Measurements from ENCODE around the gene SHPK. TPM values are rescaled to one million over a fixed set of nuclear protein-coding genes. Genes with fewer than 3 reads are reported as not detected.

SHPK gene
- total RNA-seq, 1 donor from 2014 or later: 11.4 TPM

DNA sequence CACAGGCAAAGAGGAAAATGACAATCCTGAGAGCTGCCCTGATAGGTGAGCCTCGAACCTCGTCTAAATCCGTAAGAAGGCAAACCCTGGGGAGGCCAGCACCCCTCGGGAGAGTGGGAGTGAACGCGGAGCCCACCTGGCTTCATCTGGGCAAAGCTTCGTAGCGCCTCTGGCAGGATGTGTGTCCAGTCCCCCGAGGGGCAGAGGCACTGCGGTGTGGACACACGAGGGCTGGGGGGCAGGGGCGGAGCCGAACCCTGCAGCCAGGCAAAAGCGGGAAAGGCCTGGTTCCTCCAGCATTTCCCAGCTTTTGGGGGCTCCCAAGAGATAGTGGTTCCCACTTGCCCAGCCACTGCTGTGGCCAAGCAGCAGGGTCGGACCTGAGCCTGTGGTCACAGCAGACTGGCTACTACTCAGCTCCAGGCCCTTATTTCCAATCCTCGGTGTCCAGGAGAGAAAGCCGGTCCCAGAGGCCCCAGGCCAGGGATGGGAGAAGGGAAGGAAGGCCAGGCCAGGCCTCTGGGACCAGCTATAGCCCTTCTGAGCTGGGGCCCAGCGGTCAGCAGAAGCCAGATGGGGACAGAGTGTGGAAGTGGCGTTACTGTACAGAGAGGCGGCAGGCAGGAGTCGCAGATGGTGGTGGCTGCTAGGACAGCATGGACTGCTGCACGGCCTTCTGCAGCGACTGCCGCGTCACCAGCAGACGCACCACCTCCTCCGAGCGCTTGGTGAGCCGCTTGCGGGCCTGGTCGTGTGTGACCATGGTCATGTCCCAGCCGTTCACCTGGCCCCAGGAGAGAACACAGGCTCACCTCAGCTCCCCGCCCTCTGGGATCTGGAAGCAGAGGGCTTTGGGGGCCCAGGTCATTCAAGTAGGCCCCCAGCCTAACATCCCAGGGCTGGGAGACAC, 27.3 kb upstream of the SHPK start:
- intact Hi-C loops (cut with micrococcal nuclease): loop anchor here (10.0 kb wide), 1 partner anchor 301 kb away; the partner anchor contains the start of gene ATP2A3

DNA sequence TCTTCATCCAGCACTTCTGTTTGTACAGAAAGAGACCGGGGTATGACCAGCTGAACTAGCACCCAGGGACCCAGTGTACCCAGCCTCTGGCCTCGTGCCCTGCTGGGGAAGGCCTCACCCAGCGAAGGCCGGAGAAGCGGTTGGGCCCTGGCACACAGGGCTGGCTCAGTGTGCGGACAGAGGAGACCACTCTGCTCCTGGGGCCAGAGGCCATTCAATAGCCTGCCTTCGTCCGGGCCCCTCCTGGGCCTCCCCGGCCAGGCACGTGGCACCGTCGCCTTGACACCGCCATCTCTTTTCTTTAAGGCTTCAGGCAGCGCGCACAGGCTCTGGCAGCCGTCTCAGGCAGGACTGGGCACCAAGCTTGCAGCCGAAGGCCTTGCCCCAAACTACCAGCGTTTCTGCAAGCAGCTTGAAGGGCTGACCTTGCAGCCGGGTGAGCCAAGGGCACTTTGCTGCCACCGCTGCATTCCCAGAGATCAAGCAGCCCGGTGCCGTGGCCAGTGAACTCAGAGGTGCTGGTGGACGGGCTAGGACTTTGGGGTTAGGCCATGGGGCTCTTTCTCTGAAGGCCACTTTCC, 24.4 kb upstream of the SHPK start:
- intact Hi-C loops (cut with micrococcal nuclease): loop anchor here (10.0 kb wide), 1 partner anchor 304 kb away; the partner anchor contains the start of gene ATP2A3

DNA sequence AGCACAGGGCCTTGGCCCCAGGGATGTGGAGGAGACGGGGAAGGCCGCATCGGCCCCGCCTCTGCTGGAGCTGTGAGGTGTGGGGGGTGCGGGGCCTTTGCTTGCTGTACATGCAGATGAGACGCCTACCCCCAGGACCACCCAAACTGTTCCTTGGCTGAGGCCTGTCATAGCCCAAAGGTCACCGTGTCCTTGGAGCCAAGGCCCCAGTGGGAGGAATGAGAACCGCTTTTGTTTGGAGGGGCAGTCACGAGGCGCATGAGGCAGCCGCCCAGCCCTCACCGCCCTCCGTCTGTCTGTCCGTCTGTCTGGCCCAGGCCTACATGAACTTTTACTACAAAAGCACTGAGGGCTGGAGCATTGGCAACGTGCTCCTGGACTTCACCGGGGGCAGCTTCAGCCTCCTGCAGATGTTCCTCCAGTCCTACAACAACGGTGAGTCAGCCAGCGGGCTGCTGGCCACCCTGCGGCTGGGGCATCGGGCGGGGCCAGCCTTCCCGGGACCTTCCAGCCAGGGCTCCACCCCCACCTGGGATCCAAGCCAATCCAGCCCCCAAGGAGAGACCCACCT, 23.6 kb upstream of the SHPK start:
- intact Hi-C loops (cut with micrococcal nuclease): loop anchor here (10.0 kb wide), 1 partner anchor 305 kb away; the partner anchor contains the start of gene ATP2A3

DNA sequence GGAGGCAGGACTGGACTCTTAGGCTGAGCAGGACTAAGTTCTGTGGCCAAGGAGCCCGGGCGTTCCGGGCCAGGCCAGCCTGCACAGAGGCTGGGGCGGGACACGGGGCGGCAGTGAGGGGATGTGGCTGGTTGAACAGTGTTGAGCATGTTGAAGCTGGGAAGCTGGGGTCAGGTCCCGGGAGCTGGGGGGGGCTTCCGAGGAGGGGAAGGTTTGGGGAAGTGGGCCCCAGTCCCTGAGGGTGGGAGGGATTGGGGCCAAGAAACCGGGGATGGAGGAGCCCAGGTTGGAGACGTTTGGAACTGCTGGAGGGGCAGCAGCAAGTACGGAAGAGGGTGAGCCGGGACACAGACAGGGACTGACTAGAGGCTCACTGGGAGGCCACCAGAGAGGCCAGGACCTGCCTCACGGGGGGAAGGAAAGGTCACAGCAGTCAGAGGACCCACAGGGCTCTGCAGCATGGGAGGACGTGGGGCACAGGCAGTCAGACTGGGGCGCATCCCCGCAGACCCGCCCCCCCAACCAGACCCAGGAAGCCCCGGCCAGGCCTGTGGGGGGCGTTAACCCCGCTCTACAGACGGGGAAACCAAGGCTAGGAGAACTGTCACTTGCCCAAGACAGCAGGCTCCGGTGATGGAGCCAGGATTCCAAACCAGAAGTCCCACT, 22.9 kb upstream of the SHPK start:
- intact Hi-C loops (cut with micrococcal nuclease): no loop called here

DNA sequence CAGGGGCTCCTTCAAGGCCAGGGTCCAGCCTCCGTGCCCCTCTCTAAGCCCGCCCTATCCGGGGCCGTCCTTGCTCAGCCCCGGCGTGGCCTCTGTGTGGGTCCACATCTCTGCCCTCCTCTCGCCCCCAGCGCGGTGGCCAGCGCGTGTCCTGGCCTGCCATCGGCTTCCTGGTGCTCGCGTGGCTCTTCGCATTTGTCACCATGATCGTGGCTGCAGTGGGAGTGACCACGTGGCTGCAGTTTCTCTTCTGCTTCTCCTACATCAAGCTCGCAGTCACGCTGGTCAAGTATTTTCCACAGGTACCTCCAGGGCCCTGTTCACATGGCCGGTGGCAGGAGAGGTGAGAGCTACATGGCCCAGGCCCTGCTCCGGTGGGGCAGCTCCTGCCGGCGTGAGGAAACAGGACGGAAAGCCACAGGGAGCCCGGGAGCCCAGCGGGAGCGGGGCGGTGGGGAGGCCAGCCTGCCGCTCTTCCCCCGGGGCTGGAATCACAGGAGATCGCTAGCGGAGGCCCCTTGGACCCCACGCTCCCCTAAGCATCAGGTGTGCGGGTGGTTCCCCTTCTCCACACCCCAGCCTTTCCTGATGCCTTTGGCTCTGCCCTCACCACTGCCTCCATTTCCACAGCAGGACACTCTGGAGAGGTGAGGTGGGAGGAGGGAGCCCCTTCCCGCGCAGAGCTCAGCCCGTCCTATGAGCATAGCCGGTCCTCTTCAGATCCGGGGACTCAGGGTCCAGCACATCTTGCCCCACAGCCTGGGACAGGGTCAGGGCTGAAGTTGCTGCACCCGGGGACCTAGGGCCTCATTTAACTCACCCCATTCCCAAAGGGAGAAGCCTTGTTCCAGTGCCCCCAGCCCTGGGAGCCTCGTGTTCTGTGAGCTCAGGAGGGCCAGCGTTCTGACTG, 22.1 kb upstream of the SHPK start:
- intact Hi-C loops (cut with micrococcal nuclease): no loop called here

DNA sequence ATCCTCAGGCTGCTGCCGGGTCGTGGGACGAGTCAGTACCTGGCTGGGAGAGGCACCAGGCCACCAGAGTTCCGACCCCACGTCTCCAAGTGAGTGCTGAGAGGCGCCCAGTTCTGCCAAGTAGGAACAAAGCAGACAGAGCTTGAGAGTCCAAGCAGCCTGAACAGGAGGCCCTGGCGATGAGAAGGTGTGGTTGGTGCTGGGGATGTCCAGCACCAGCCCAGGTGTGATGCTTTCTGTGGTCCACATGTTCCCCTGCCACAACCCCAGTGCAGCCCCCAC, 21.5 kb upstream of the SHPK start:
- intact Hi-C loops (cut with micrococcal nuclease): no loop called here

DNA sequence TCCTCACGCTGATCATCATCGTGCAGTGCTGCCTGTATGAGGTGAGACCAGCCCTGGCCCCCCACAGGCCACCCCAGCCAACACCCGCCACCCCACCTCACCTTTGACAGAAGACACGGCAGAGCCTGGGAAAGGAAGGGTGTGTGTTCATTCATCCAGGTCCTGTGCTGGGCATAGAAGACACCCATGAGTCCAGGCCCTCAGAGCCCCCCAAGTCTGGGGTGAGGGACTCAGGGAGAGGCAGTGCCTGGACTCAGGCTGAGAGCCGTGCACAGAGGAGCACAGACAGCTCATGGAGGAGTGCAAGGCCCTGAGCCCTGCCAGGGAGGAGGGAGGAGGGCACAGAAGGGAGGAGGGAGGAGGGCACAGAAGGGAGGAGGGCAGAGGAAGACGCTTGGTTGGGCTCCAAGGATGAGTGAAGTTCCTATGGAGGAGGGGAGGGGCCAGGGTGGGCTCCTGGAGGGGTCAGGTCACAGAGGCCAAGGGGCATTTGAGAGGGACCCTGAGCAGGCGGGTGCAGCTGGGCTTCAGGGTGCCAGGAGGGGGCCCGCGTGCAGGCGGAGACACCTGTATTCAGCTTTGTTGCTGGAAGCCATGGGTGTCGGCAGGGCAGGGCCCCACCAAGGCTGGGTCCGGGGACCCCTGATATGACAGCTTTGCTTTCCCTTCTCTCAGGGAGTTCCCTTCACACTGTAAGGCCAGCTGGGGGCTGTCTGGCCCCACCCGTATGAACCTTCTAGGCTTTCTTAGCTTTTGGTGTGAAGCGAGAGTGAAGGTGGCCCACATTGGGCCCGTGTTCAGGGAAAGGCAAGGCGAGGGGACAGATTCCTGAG, 20.9 kb upstream of the SHPK start:
- intact Hi-C loops (cut with micrococcal nuclease): no loop called here

DNA sequence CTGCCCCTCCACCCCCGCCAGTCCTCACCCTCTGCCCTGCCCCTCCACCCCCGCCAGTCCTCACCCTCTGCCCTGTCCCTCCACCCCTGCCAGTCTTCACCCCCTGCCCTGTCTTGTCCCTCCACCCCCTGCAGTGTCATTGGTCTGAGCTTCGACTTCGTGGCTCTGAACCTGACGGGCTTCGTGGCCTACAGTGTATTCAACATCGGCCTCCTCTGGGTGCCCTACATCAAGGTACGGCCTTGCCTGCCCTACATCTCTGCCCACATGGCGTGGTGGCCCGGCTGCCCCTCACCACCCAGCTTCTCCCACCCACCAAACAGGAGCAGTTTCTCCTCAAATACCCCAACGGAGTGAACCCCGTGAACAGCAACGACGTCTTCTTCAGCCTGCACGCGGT, 20.3 kb upstream of the SHPK start:
- intact Hi-C loops (cut with micrococcal nuclease): no loop called here

DNA sequence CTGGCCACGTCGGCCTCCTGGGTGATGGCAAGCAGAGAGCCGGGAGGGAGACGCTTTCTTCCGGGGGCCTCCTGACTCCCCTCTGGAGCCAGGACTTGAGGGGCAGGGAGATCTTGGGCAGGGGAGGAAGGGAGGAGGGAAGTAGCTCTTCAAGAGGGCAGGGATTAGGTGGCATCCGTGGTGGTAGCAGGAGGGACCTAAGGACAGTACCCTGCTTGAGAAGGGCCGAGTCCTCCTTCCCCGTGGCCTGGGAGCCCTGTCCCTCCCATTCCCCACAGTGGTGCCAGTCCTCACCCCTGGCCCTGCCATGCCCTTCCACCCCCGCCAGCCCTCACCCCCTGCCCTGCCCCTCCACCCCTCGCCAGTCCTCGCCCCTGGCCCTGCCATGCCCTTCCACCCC, 19.7 kb upstream of the SHPK start:
- intact Hi-C loops (cut with micrococcal nuclease): no loop called here

DNA sequence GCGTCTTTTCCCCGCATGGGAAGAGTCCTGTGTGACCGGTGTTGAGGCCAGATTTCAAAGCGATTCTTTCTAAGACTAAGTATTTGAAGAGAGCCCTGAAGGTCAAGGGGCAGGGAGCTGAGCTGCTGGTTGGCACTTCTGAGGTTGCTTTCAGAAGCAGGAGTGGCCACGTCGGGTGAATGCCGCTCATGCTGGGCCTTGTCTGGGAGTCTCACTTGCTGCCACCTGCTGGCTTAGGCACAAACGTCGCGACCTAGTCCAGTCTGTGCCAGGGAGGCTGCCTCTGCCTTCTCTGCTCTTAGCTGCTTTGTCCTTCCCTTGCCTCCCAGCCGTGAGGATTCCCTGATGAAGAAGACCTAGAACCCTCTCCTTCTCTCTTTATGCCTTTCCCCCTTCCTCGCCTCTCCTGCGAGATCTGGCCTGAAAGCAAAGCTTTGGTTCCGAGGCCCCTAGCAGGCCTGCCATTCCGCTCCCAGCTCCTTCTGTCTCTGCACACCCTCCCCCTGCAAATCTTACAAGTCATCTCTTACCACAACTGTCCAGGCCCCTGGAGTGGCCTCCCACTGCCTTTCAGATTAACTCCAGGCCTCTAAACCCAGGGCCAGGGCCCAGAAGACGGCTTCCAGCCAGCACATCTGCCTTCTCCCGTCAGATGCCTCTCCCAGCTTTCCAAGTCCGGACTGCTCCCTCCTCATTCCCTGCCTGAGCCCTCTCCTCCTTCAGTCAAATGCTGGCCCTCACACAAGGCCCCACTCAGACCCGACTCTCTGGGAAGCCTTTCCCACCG, 11.9 kb upstream of the SHPK start:
- intact Hi-C loops (cut with micrococcal nuclease): loop anchor here (1.0 kb wide), 1 partner anchor 46 kb away; no protein-coding TSS in a partner anchor

DNA sequence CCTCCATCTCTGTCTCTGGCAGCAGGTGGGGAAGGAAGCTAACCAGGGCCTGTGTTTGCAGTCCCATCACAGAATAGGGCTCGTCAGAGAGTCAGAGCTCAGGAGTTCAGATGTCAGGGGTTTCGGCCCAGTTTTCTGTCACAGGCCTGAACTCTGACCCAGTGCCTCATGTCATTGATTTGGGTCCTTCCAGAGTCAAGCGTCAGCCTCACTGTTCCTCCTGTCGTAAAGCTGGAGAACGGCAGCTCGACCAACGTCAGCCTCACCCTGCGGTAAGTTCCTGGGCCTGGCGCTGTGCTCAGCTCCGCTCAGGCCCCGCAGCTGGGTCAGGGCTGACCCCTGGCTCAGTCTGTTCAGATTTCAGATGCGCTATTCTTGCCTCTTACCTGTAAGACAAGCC, 11.2 kb upstream of the SHPK start:
- intact Hi-C loops (cut with micrococcal nuclease): loop anchor here (1.0 kb wide), 1 partner anchor 45 kb away; no protein-coding TSS in a partner anchor

DNA sequence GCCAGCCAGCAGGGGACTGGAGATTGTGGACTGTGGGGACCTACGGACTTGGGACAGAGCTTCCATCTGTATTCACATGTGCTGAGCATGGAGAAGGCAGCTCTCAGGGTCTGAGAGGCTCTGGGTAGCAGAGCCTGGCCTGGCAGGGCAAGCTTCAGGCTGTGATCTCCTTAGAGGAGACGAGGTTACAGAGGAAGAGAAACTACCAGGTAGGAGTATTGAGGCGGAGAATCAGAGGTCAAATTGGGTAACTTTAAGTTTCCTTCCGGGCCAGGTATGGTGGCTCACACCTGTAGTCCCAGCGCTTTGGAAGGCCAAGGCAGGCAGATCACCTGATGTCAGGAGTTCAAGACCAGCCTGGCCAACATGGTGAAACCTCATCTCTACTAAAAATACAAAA, 9.3 kb upstream of the SHPK start:
- intact Hi-C loops (cut with micrococcal nuclease): no loop called here

DNA sequence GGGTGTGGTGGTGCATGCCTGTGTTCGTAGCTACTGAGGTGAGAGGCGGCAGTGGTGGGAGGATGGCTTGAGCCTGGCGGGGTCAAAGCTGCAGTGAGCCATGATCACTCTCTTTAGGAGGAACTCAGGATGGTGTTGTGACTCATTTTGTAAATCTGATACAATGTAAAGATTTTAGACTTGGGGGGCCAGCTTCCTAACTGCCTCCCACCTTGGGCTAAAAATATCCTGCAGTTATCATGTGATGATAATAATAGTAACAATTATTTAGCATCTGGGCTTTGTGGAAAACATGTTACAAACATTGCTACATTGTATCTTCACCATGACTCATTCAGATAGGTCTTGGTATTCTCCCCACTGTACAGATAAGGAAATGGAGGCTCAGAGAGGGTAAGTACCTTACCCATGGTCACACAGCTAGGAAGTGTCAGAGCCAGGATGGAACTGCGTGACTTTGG, 7.9 kb upstream of the SHPK start:
- intact Hi-C loops (cut with micrococcal nuclease): no loop called here

DNA sequence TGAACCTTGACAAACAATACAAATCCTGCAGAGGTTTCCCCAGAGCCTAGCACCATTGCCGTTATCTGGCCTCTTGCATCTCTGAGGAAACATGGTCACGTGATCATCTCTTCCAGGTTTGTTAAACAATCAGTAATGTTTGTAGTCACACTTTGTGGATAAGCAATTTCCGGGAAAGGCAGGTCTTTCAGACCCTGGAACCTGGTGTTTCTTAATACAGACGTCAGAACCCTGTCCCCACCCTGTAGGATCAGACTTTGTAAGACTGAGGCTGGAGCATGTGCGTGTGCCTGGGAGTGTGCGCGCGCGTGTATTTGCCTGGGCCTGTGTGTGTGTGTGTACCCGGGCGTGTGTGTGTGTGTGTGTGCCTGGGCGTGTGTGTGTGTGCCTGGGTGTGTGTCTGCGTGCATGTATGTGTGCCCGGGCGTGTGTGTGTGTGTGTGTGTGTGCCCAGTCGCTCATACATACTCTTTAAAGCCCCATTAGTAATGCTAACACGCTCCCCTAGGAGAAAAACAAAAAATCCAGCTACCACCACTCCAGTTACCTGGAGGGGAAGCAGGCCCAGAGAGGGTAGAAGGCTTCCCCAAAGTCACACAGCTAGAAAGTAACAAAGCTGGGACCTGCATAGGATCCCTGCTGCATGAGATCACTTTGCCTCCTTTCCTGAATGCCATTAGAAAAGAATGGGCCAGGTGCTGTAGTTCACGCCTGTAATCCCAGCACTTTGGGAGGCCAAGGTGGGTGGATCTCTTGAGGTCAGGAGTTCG, 5.9 kb upstream of the SHPK start:
- intact Hi-C loops (cut with micrococcal nuclease): no loop called here

DNA sequence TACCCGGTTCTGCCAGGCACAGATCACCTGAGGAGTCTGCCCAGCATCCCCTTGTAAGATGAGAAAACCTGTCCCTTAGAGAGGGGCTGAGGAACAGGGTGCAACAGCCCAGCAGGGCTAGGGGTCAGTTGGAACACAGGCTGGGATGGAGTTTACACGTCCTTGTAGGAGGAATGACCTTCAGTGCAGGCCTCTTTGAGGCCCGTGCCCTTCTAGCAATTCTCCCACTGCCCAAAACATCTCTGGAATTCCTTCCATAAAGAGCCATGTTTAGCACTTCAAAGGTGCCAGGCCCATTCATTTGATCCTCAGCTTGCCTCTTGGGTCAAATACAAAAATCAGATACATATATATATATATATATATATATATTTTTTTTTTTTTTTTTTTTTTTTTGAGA, 5.0 kb upstream of the SHPK start:
- intact Hi-C loops (cut with micrococcal nuclease): no loop called here

DNA sequence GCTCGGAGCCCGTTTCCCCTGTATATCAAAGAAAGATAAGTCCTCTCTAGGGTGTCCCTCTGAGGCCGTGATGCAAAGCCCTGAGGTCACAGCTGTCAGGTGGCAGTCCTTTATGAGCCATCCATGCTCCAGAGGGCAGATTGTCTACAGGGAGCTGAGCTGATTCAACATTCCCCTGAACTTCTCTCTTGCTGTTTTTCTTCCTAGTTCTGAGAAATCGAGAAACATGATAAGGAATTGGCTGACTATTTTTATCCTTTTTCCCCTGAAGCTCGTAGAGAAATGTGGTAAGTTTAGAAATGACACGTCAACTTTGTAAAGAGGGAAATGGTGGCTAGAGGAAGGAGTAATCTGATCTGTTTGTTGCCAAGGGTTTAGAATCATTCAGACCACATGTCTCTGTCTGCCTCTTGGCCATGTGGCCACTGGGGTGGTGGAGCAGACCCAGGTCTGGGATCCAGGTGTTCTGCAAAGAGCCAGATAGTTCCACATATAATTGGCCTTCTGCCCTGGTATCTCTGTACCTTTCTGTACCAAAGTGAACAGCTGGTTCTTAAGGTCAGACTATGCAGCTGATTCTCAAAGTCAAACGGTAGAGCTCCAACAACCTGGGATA, 4.0 kb upstream of the SHPK start:
- intact Hi-C loops (cut with micrococcal nuclease): loop anchor here (1.0 to 10.0 kb wide), 3 partner anchors 28 to 1155 kb away; partner anchors contain the start of genes EMC6, PSMB6 and TAX1BP3

DNA sequence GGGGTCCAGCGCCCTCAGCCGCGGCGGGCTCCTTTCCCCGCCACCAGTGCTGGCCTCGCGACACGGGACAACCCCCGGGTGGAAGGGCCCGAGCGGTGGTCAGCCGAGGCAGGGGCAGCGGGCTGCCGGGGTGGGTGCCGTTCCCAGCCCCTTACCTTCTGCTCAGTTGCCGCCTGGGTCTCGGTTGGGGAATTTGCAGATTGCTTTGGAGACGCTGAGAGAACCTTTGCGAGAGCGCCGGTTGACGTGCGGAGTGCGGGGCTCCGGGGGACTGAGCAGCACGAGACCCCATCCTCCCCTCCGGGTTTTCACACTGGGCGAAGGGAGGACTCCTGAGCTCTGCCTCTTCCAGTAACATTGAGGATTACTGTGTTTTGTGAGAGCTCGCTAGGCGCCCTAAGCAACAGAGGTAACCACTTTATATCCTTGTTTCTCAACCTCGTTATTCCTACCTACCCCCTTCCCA, 891 bp upstream of the SHPK start:
- intact Hi-C loops (cut with micrococcal nuclease): loop anchor here (1.0 to 10.0 kb wide), 5 partner anchors 31 to 1158 kb away; partner anchors contain the start of genes CAMKK1, EMC6, NCBP3 and PSMB6

All from T-helper 1 cell treated with Interleukin-12 subunit alpha and Interleukin-12 subunit beta and Interleukin-4 antibody, amounts not matched to agents 30 ng/mL and 1 ng/mL, for 36 hours (primary cell).